Measurements from ENCODE around the gene CBX8. TPM values are rescaled to one million over a fixed set of nuclear protein-coding genes. Genes with fewer than 3 reads are reported as not detected.
A peak's percentile ranks its signal among the peaks of the same experiment; 100 is the strongest.

CBX8 gene
- total and polyA plus RNA-seq, 2 of the 13 experiments (the other 11 are each of a cell fraction or from before 2014, with no cell fraction given): 0.34 to 12.6 TPM

DNA sequence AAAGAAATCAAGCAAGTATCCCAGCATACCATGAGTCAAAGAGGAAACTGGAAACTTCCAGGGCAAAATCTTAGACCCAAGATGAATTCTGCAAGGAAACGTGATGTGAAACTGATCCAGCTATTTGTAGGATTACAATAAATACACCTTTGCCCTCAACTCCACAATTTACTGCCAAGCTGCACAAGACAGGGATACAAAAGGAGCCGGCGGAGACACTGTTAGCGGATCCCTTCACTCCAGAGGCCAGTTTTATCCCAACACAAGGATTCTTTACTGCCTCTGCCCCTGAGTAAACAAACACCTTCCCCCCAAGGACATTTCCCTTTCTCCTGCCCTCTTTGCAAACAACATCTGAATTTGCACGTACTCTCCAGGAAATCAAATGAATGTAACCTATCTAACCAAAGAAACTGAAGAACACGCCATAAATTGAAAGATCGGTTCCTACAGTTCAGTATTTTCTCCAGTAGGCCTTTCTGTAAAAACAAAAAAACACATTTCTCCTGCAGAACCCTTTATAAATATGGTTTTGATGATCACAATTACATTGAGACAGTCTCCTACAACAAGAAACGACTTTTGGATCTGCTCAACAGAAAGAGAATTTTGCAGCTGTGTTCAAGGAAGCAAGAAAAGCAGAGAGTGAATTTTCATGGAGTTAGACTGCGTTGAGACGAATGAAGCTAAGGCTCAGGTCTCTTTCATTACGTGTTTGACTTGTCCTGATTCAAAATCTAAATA is 20.3 kb downstream of the CBX8 start (continued):
- TF ChIP-seq ZNF367 (CRISPR knock-in tag; IDR thresholded peaks at IDR 0.05; ENCODE audit: borderline replicate concordance) (no peak), MAFK (conservative IDR thresholded peaks at IDR 0.05 in 1 of 2, IDR thresholded peaks at IDR 0.05 in 1 of 2; ENCODE audit: low read length in 2 of 2) (no peak), ZBTB20 (CRISPR knock-in tag; IDR thresholded peaks at IDR 0.05; ENCODE audit: borderline replicate concordance, low read depth) (no peak; the same call in 1 of the 2 replicates), ZFP36L2 (CRISPR knock-in tag; IDR thresholded peaks at IDR 0.05) (no peak), ZNF614 (CRISPR knock-in tag; IDR thresholded peaks at IDR 0.05; ENCODE audit: borderline replicate concordance) (no peak), MIER2 (CRISPR knock-in tag; IDR thresholded peaks at IDR 0.05) (0 out of 2 replicates have a peak, but pooled peaks have one; percentile 21), GZF1 (CRISPR knock-in tag; IDR thresholded peaks at IDR 0.05) (no peak), RCOR2 (CRISPR knock-in tag; IDR thresholded peaks at IDR 0.05) (peak; percentile 49; the same call in 1 of the 2 replicates), KDM2A (CRISPR knock-in tag; IDR thresholded peaks at IDR 0.05; ENCODE audit: borderline replicate concordance, low read depth) (no peak), ZNF570 (CRISPR knock-in tag; IDR thresholded peaks at IDR 0.05; ENCODE audit: borderline replicate concordance) (no peak), NR2F6 (IDR thresholded peaks at IDR 0.05) (0 out of 2 replicates have a peak, but pooled peaks have one; percentile 35), NR2F6 (CRISPR knock-in tag; IDR thresholded peaks at IDR 0.05) (peak; percentile 50; the same call in 1 of the 2 replicates), KLF9 (CRISPR knock-in tag; IDR thresholded peaks at IDR 0.05; ENCODE audit: low read depth) (no peak), ZNF782 (CRISPR knock-in tag; IDR thresholded peaks at IDR 0.05; ENCODE audit: borderline replicate concordance) (no peak), SRF (IDR thresholded peaks at IDR 0.05; ENCODE audit: low read depth, low read length) (no peak), NR2F2 (IDR thresholded peaks at IDR 0.05; ENCODE audit: borderline replicate concordance, low read depth) (no peak), BCL6 (CRISPR knock-in tag; IDR thresholded peaks at IDR 0.05) (peak; percentile 97), ZNF839 (CRISPR knock-in tag; IDR thresholded peaks at IDR 0.05; ENCODE audit: borderline replicate concordance) (no peak)
- TF ChIP-seq, protein P1, sequence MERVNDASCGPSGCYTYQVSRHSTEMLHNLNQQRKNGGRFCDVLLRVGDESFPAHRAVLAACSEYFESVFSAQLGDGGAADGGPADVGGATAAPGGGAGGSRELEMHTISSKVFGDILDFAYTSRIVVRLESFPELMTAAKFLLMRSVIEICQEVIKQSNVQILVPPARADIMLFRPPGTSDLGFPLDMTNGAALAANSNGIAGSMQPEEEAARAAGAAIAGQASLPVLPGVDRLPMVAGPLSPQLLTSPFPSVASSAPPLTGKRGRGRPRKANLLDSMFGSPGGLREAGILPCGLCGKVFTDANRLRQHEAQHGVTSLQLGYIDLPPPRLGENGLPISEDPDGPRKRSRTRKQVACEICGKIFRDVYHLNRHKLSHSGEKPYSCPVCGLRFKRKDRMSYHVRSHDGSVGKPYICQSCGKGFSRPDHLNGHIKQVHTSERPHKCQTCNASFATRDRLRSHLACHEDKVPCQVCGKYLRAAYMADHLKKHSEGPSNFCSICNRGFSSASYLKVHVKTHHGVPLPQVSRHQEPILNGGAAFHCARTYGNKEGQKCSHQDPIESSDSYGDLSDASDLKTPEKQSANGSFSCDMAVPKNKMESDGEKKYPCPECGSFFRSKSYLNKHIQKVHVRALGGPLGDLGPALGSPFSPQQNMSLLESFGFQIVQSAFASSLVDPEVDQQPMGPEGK (CRISPR knock-in tag; IDR thresholded peaks at IDR 0.05): peak; percentile 75
- TF ChIP-seq, protein P2, sequence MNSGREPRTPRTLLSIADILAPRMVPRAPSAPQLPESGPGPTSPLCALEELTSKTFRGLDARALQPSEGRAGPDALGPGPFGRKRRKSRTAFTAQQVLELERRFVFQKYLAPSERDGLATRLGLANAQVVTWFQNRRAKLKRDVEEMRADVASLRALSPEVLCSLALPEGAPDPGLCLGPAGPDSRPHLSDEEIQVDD (CRISPR knock-in tag; IDR thresholded peaks at IDR 0.05; ENCODE audit: borderline replicate concordance): no peak
- TF ChIP-seq, protein P3, sequence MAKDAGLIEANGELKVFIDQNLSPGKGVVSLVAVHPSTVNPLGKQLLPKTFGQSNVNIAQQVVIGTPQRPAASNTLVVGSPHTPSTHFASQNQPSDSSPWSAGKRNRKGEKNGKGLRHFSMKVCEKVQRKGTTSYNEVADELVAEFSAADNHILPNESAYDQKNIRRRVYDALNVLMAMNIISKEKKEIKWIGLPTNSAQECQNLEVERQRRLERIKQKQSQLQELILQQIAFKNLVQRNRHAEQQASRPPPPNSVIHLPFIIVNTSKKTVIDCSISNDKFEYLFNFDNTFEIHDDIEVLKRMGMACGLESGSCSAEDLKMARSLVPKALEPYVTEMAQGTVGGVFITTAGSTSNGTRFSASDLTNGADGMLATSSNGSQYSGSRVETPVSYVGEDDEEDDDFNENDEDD (CRISPR knock-in tag; IDR thresholded peaks at IDR 0.05; ENCODE audit: borderline replicate concordance): 0 out of 2 replicates have a peak, but pooled peaks have one; percentile 7
- TF ChIP-seq, protein P4, sequence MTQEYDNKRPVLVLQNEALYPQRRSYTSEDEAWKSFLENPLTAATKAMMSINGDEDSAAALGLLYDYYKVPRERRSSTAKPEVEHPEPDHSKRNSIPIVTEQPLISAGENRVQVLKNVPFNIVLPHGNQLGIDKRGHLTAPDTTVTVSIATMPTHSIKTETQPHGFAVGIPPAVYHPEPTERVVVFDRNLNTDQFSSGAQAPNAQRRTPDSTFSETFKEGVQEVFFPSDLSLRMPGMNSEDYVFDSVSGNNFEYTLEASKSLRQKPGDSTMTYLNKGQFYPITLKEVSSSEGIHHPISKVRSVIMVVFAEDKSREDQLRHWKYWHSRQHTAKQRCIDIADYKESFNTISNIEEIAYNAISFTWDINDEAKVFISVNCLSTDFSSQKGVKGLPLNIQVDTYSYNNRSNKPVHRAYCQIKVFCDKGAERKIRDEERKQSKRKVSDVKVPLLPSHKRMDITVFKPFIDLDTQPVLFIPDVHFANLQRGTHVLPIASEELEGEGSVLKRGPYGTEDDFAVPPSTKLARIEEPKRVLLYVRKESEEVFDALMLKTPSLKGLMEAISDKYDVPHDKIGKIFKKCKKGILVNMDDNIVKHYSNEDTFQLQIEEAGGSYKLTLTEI (CRISPR knock-in tag; conservative IDR thresholded peaks at IDR 0.05): no peak
- TF ChIP-seq, protein P5, sequence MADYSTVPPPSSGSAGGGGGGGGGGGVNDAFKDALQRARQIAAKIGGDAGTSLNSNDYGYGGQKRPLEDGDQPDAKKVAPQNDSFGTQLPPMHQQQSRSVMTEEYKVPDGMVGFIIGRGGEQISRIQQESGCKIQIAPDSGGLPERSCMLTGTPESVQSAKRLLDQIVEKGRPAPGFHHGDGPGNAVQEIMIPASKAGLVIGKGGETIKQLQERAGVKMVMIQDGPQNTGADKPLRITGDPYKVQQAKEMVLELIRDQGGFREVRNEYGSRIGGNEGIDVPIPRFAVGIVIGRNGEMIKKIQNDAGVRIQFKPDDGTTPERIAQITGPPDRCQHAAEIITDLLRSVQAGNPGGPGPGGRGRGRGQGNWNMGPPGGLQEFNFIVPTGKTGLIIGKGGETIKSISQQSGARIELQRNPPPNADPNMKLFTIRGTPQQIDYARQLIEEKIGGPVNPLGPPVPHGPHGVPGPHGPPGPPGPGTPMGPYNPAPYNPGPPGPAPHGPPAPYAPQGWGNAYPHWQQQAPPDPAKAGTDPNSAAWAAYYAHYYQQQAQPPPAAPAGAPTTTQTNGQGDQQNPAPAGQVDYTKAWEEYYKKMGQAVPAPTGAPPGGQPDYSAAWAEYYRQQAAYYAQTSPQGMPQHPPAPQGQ (CRISPR knock-in tag; IDR thresholded peaks at IDR 0.05; ENCODE audit: borderline replicate concordance): no peak

Measured in HepG2 (cell line).